Uterus (tissue), 2 donors: ENCODE measurements around the gene MOV10L1.

Experiments used
- CTCF ChIP-seq, 4 experiments: fragments of 200-600 bp in 2 of 4; fragments of 450-650 bp in 2 of 4; sonication (generic) in 2 of 4; IDR thresholded peaks; one replicate each; pipeline ENCODE4 v1.5.1; 2016 to 2019; ENCODE audit warnings: antibody characterized with exemption in 4 of 4, mild to moderate bottlenecking in 2 of 4, moderate library complexity in 1 of 4
- POLR2A ChIP-seq, 2 donors: fragments of 450-650 bp; IDR thresholded peaks; one replicate each; pipeline ENCODE4 v1.6.1; 2016; ENCODE audit warnings: antibody characterized with exemption in 2 of 2, mild to moderate bottlenecking in 1 of 2, moderate library complexity in 1 of 2

- TF ChIP-seq CTCF (IDR thresholded peaks at IDR 0.05) (no peak), POLR2A (IDR thresholded peaks at IDR 0.05) (no peak)
These were observed 63.9 kb downstream of the MOV10L1 start for GRCh38 chr22:50153756-50154140.
